SK-N-SH (cell line): ENCODE data around the gene BBS2. TPM values are rescaled to one million over a fixed set of nuclear protein-coding genes. Genes with fewer than 3 reads are reported as not detected.

Experiments
- CTCF ChIA-PET: fragments of 300-600, 350-600 bp; formaldehyde crosslinking; extraction: SDS; loops from one replicate; lab custom pipeline; 2021; lab: Yijun Ruan, JAX
- POLR2A ChIA-PET: fragments of 350-600 bp; sonication (Branson Sonifier 250); formaldehyde crosslinking; extraction: SDS; loops from one replicate; lab custom pipeline; 2020; ENCODE audit warnings: antibody characterized with exemption, inconsistent platforms; lab: Yijun Ruan, JAX
- DNase-seq: peaks from one replicate; pipeline ENCODE4 v3.0.0; 2012
- H2AFZ ChIP-seq: fragments of 200-600 bp; sonication (generic); 2 replicates; pipeline ENCODE4 v1.8.1; 2016; ENCODE audit warnings: antibody characterized with exemption, mild to moderate bottlenecking, low read depth
- H3F3A ChIP-seq: fragments of 200-600 bp; sonication (generic); replicated peaks from 2 replicates; pipeline ENCODE3; 2016; ENCODE audit warnings: antibody characterized with exemption, mild to moderate bottlenecking; ENCODE audit not compliant: insufficient read depth
- H3K27ac ChIP-seq, 2 experiments: fragments of 200-500 bp in 1 of 2; fragments of 200-600 bp in 1 of 2; sonication (Bioruptor generic) in 1 of 2; sonication (generic), shearing (Covaris generic) in 1 of 2; 2 replicates each; pipeline versions ENCODE4 v1.5.1 to v1.6.1; 2014 to 2016; ENCODE audit warnings: low read depth in 2 of 2, inconsistent platforms in 1 of 2, low read length in 1 of 2, mild to moderate bottlenecking in 1 of 2, mixed read lengths in 1 of 2
- H3K27me3 ChIP-seq: fragments of 200-600 bp; sonication (generic), shearing (Covaris generic); 2 replicates; pipeline ENCODE4 v1.6.1; 2016; ENCODE audit warnings: mixed run types; ENCODE audit not compliant: insufficient read depth
- H3K36me3 ChIP-seq, 2 experiments: fragments of 200-500 bp in 1 of 2; fragments of 200-600 bp in 1 of 2; sonication (Bioruptor generic) in 1 of 2; sonication (generic) in 1 of 2; replicated peaks in 1 of 2; 2 replicates each; pipeline versions ENCODE3 to v1.5.1; 2014 to 2016; ENCODE audit warnings: low read length in 1 of 2, mild to moderate bottlenecking in 1 of 2; ENCODE audit not compliant: insufficient read depth in 2 of 2, control insufficient read depth in 1 of 2
- H3K4me1 ChIP-seq, 2 experiments: fragments of 200-500 bp in 1 of 2; fragments of 200-600 bp in 1 of 2; sonication (Bioruptor generic) in 1 of 2; sonication (generic), shearing (Covaris generic) in 1 of 2; 2 replicates each; pipeline versions ENCODE4 v1.5.1 to v1.6.1; 2014 to 2016; ENCODE audit warnings: low read depth in 1 of 2, low read length in 1 of 2, mixed run types in 1 of 2; ENCODE audit not compliant: insufficient read depth in 2 of 2, control insufficient read depth in 1 of 2
- H3K4me2 ChIP-seq: fragments of 200-600 bp; sonication (generic), shearing (Covaris generic); 2 replicates; pipeline ENCODE4 v1.6.1; 2017; ENCODE audit warnings: mixed run types
- H3K4me3 ChIP-seq, 2 experiments: fragments of 200-500 bp in 1 of 2; fragments of 200-600 bp in 1 of 2; sonication (Bioruptor generic) in 1 of 2; sonication (generic), shearing (Covaris generic) in 1 of 2; 2 replicates each; pipeline versions ENCODE4 v1.5.1 to v1.8.1; 2014 to 2016; ENCODE audit warnings: low read depth in 2 of 2, inconsistent platforms in 1 of 2, low read length in 1 of 2, mild to moderate bottlenecking in 1 of 2, mixed read lengths in 1 of 2, moderate library complexity in 1 of 2
- H3K79me2 ChIP-seq: fragments of 200-600 bp; sonication (generic); 2 replicates; pipeline ENCODE4 v1.8.1; 2017; ENCODE audit warnings: mild to moderate bottlenecking; ENCODE audit not compliant: insufficient read depth
- H3K9ac ChIP-seq: fragments of 200-600 bp; sonication (generic); 2 replicates; pipeline ENCODE4 v1.6.1; 2017; ENCODE audit warnings: mixed run types
- H3K9me2 ChIP-seq: fragments of 200-600 bp; sonication (generic); 2 replicates; pipeline ENCODE4 v1.6.1; 2017; ENCODE audit warnings: mixed run types
- H3K9me3 ChIP-seq: fragments of 200-600 bp; sonication (generic); 2 replicates; pipeline ENCODE4 v1.6.1; 2017; ENCODE audit warnings: mixed run types, mild to moderate bottlenecking, moderate library complexity
- H4K20me1 ChIP-seq: fragments of 200-600 bp; sonication (generic); 2 replicates; pipeline ENCODE4 v1.6.1; 2017; ENCODE audit warnings: mild to moderate bottlenecking, mixed run types; ENCODE audit not compliant: insufficient read depth
- ELF1 ChIP-seq: IDR thresholded peaks from 2 replicates; pipeline ENCODE4 v1.4.0; 2012
- EP300 ChIP-seq, 2 experiments: IDR thresholded peaks; 2 replicates each; pipeline versions ENCODE4 v1.4.0 to v1.6.1; 2012; ENCODE audit warnings: borderline replicate concordance in 1 of 2, low read depth in 1 of 2, low read length in 1 of 2
- EZH2phosphoT487 ChIP-seq: fragments of 200-600 bp; sonication (generic); IDR thresholded peaks from 2 replicates; pipeline ENCODE4 v1.6.1; 2017; ENCODE audit warnings: low read depth, mixed run types, mild to moderate bottlenecking, antibody characterized with exemption, moderate library complexity, borderline replicate concordance
- FOSL2 ChIP-seq: IDR thresholded peaks from 2 replicates; pipeline ENCODE4 v1.4.0; 2012; ENCODE audit warnings: low read depth, mild to moderate bottlenecking, moderate library complexity, borderline replicate concordance
- GABPA ChIP-seq: IDR thresholded peaks from 2 replicates; pipeline ENCODE4 v1.4.0; 2012; ENCODE audit warnings: low read depth, mild to moderate bottlenecking
- GATA2 ChIP-seq: sonication (generic); formaldehyde crosslinking; IDR thresholded peaks from 2 replicates; pipeline ENCODE4 v1.5.0; 2020; ENCODE audit warnings: mild to moderate bottlenecking, missing genetic modification reagents
- JUND ChIP-seq: IDR thresholded peaks from 2 replicates; pipeline ENCODE4 v1.4.0; 2012
- MAX ChIP-seq: IDR thresholded peaks from 2 replicates; pipeline ENCODE4 v1.4.0; 2012; ENCODE audit warnings: low read depth
- MEF2A ChIP-seq: IDR thresholded peaks from 2 replicates; pipeline ENCODE4 v1.4.0; 2012; ENCODE audit warnings: low read depth, borderline replicate concordance
- NFIC ChIP-seq: IDR thresholded peaks from 2 replicates; pipeline ENCODE4 v1.4.0; 2012; ENCODE audit warnings: borderline replicate concordance
- NRF1 ChIP-seq: IDR thresholded peaks from 2 replicates; pipeline ENCODE4 v1.6.1; 2012; ENCODE audit warnings: low read depth, mild to moderate bottlenecking, low read length
- PBX3 ChIP-seq: IDR thresholded peaks from 2 replicates; pipeline ENCODE4; 2012
- POLR2AphosphoS5 ChIP-seq: IDR thresholded peaks from 2 replicates; pipeline ENCODE4 v1.6.1; 2012; ENCODE audit warnings: low read depth, low read length
- RAD21 ChIP-seq: IDR thresholded peaks from 2 replicates; pipeline ENCODE4 v1.6.1; 2012; ENCODE audit warnings: mild to moderate bottlenecking, low read length
- RCOR1 ChIP-seq: fragments of 150-350 bp; IDR thresholded peaks from 2 replicates; pipeline ENCODE4 v1.6.1; 2017; ENCODE audit warnings: antibody characterized with exemption, low read length
- REST ChIP-seq: IDR thresholded peaks from 2 replicates; pipeline ENCODE4 v1.6.1; 2012; ENCODE audit warnings: mild to moderate bottlenecking, low read depth, low read length, moderate library complexity
- RFX5 ChIP-seq: IDR thresholded peaks from 2 replicates; pipeline ENCODE4 v1.6.1; 2012; ENCODE audit warnings: mild to moderate bottlenecking, improper control_type of control experiment, low read length
- RXRA ChIP-seq: IDR thresholded peaks from 2 replicates; pipeline ENCODE4 v1.4.0; 2012; ENCODE audit warnings: low read depth, mild to moderate bottlenecking, borderline replicate concordance
- SIN3A ChIP-seq: IDR thresholded peaks from 2 replicates; pipeline ENCODE4 v1.6.1; 2012; ENCODE audit warnings: low read depth, mild to moderate bottlenecking, low read length, moderate library complexity, borderline replicate concordance
- SMC3 ChIP-seq: IDR thresholded peaks from 2 replicates; pipeline ENCODE4 v1.6.1; 2012; ENCODE audit warnings: low read depth, low read length, improper control_type of control experiment
- YY1 ChIP-seq: IDR thresholded peaks from 2 replicates; pipeline ENCODE4 v1.4.0; 2012; ENCODE audit warnings: low read depth, mild to moderate bottlenecking
- WGBS: methylation state at CpG from one replicate; pipeline ENCODE4 v1.1.6; 2017; ENCODE audit warnings: low lambda C conversion rate; 5-methylcytosine and 5-hydroxymethylcytosine counted together
- polyA plus RNA-seq, 3 experiments: library from polyadenylated mRNA; depleted of rRNA; stranded (reverse); fragments of >200 nt; gene quantifications; 2 replicates each; pipeline ENCODE4 v1.2.3, GENCODE V29; 2012

The BBS2 gene
- polyA plus RNA-seq, 1 of the 3 experiments (the other 2 are of a cell fraction): 74.3 TPM

- peaks cover 33% of the 10 kb centered on the region for H3F3A ChIP-seq
- H3K4me3 ChIP-seq: no peak overlapping the region
- POLR2A ChIA-PET: interaction anchor here (0.9 kb wide), 1 partner anchor 11 kb away, joined by 3 read pairs; no protein-coding TSS in a partner anchor
- H2AFZ ChIP-seq: no peak overlapping the region
- peaks cover 60 to 70% of the 10 kb centered on the region in 2 experiments for H3K36me3 ChIP-seq
- no peaks in the 10 kb centered on the region for H4K20me1 ChIP-seq
- H3K27ac ChIP-seq: peak overlapping the region in 1 of 2 experiments; percentile 85; a peak in 2 of 4 replicates
- H3K79me2 ChIP-seq: 0 out of 2 replicates have a peak, but pooled peaks cover 9% of the 10 kb centered on the region
- peaks cover 0 to 17% of the 10 kb centered on the region in 2 experiments; a peak in 1 of 4 replicates for H3K4me1 ChIP-seq
- 81% methylated on average over 2 of the region's 2 CpGs for WGBS
- H3K9me2 ChIP-seq: no peaks in the 10 kb centered on the region
- DNase-seq: no peak
- CTCF ChIA-PET: interaction anchor here (1.2 kb wide), 1 partner anchor 223 kb away, joined by 5 read pairs; no protein-coding TSS in a partner anchor
- H3K4me2 ChIP-seq: no peak overlapping the region
- no peaks in the 10 kb centered on the region for H3K27me3 ChIP-seq
- no peak overlapping the region for H3K9ac ChIP-seq
- no peak for TF ChIP-seq RXRA
- no peak for TF ChIP-seq GATA2 (CRISPR knock-in tag)
- TF ChIP-seq NFIC: no peak
- TF ChIP-seq EP300 (IDR thresholded peaks at IDR 0.05; ENCODE audit: borderline replicate concordance in 1 of 2, low read depth in 1 of 2, low read length in 1 of 2): no peak
- no peak for TF ChIP-seq SMC3
- TF ChIP-seq EZH2phosphoT487: no peak
- no peaks in the 10 kb centered on the region for H3K9me3 ChIP-seq
These were observed 41.4 kb downstream of the BBS2 start for GRCh38 chr16:56478281-56479049.

- H3K4me3 ChIP-seq: no peak overlapping the region
- H3K79me2 ChIP-seq: 0 out of 2 replicates have a peak, but pooled peaks cover 9% of the 10 kb centered on the region
- ChIA-PET CTCF (interaction anchor here (0.7 kb wide), 1 partner anchor 9 kb away, joined by 3 read pairs; no protein-coding TSS in a partner anchor), POLR2A (no interaction called here)
- no peak for DNase-seq
- H3K9me3 ChIP-seq: no peaks in the 10 kb centered on the region
- peak overlapping the region; percentile 40 to 85; a peak in 3 of 4 replicates for H3K27ac ChIP-seq
- peaks cover 61 to 70% of the 10 kb centered on the region in 2 experiments for H3K36me3 ChIP-seq
- no peaks in the 10 kb centered on the region for H4K20me1 ChIP-seq
- H3K27me3 ChIP-seq: no peaks in the 10 kb centered on the region
- 94% methylated on average over 2 of the region's 2 CpGs for WGBS
- peak overlapping the region; percentile 30; the same call in 1 of the 2 replicates for H3K9ac ChIP-seq
- H3K9me2 ChIP-seq: no peaks in the 10 kb centered on the region
- peak overlapping the region; percentile 29; the same call in 1 of the 2 replicates for H3K4me2 ChIP-seq
- peaks cover 32% of the 10 kb centered on the region for H3F3A ChIP-seq
- no peak overlapping the region for H2AFZ ChIP-seq
- peaks cover 0 to 17% of the 10 kb centered on the region in 2 experiments; a peak in 1 of 4 replicates for H3K4me1 ChIP-seq
- TF ChIP-seq REST: no peak
- TF ChIP-seq SMC3: no peak
- TF ChIP-seq RCOR1: no peak
- TF ChIP-seq GATA2 (CRISPR knock-in tag): no peak
- no peak for TF ChIP-seq SIN3A
- TF ChIP-seq ELF1: no peak
- TF ChIP-seq FOSL2: peak; percentile 79; the same call in 1 of the 2 replicates
- peak; percentile 76 for TF ChIP-seq JUND
- TF ChIP-seq NFIC: no peak
- no peak for TF ChIP-seq PBX3
- no peak for TF ChIP-seq RFX5
- no peak for TF ChIP-seq RAD21
- peak; percentile 33; the same call in 1 of the 2 replicates for TF ChIP-seq MAX
- TF ChIP-seq GABPA: no peak
- no peak for TF ChIP-seq NRF1
- TF ChIP-seq MEF2A: no peak
- peak; percentile 53; the same call in 1 of the 2 replicates for TF ChIP-seq YY1
- TF ChIP-seq POLR2AphosphoS5: no peak
- no peak for TF ChIP-seq EP300 (IDR thresholded peaks at IDR 0.05; ENCODE audit: borderline replicate concordance in 1 of 2, low read depth in 1 of 2, low read length in 1 of 2)
These were observed 42.5 kb downstream of the BBS2 start for GRCh38 chr16:56477096-56477878.
